Measurements from ENCODE around the gene CACNB4.
"Not testable (repeated sequence)": the region's sequence is repeated elsewhere in the genome, so short reads cannot be mapped to it uniquely, and the experiment has no call there.

The CACNB4 gene

GRCh38 chr2:152011724-152012123 is 87.1 kb downstream of the CACNB4 start:
- TF ChIP-seq FOXM1 (IDR thresholded peaks at IDR 0.05; ENCODE audit: borderline replicate concordance) (no peak), FOXK2 (IDR thresholded peaks at IDR 0.05) (no peak), FOXA1 (IDR thresholded peaks at IDR 0.05) (no peak), HDGF (IDR thresholded peaks at IDR 0.05; ENCODE audit: borderline replicate concordance) (no peak), ZNF384 (IDR thresholded peaks at IDR 0.05) (no peak), ARNT (IDR thresholded peaks at IDR 0.05) (no peak), SUZ12 (IDR thresholded peaks at IDR 0.05) (no peak), BHLHE40 (IDR thresholded peaks at IDR 0.05; ENCODE audit: borderline replicate concordance) (no peak), LEF1 (IDR thresholded peaks at IDR 0.05; ENCODE audit: borderline replicate concordance) (no peak), CTBP1 (IDR thresholded peaks at IDR 0.05; ENCODE audit: borderline replicate concordance) (no peak), TARDBP (IDR thresholded peaks at IDR 0.05) (no peak), SP1 (IDR thresholded peaks at IDR 0.05) (no peak), L3MBTL2 (conservative IDR thresholded peaks at IDR 0.05) (no peak)
- no peak for DNase-seq (ENCODE audit: extremely low spot score)
- ChIA-PET POLR2A (no interaction called here), CTCF (interaction anchor here (1.1 to 2.3 kb wide), 2 partner anchors 13 to 14 kb away, joined by 3 to 13 read pairs; no protein-coding TSS in a partner anchor)

GRCh38 chr2:152005607-152006006 is 93.2 kb downstream of the CACNB4 start:
- ChIA-PET POLR2A (no interaction called here), CTCF (interaction anchor here (0.6 kb wide), 1 partner anchor 142 kb away, joined by 3 read pairs; no protein-coding TSS in a partner anchor)
- TF ChIP-seq BHLHE40 (IDR thresholded peaks at IDR 0.05; ENCODE audit: borderline replicate concordance) (no peak), LEF1 (IDR thresholded peaks at IDR 0.05; ENCODE audit: borderline replicate concordance) (no peak), NFRKB (IDR thresholded peaks at IDR 0.05) (no peak), FOXM1 (IDR thresholded peaks at IDR 0.05; ENCODE audit: borderline replicate concordance) (no peak), HDGF (IDR thresholded peaks at IDR 0.05; ENCODE audit: borderline replicate concordance) (no peak), SUZ12 (IDR thresholded peaks at IDR 0.05) (no peak), PKNOX1 (IDR thresholded peaks at IDR 0.05) (no peak), ZNF384 (IDR thresholded peaks at IDR 0.05) (no peak), TARDBP (IDR thresholded peaks at IDR 0.05) (no peak), ARNT (IDR thresholded peaks at IDR 0.05) (no peak), FOXA1 (IDR thresholded peaks at IDR 0.05) (no peak), ELF4 (IDR thresholded peaks at IDR 0.05) (no peak), CTBP1 (IDR thresholded peaks at IDR 0.05; ENCODE audit: borderline replicate concordance) (no peak), FOXK2 (IDR thresholded peaks at IDR 0.05) (no peak), L3MBTL2 (conservative IDR thresholded peaks at IDR 0.05) (no peak), SP1 (IDR thresholded peaks at IDR 0.05) (no peak)
- DNase-seq (ENCODE audit: extremely low spot score) = no peak

GRCh38 chr2:152003283-152003682 is 95.6 kb downstream of the CACNB4 start:
- CTCF ChIA-PET; POLR2A ChIA-PET; DNase-seq (ENCODE audit: extremely low spot score): not testable (repeated sequence)

GRCh38 chr2:151999053-151999452 is 99.8 kb downstream of the CACNB4 start:
- DNase-seq (ENCODE audit: extremely low spot score) = peak; percentile 75
- TF ChIP-seq PKNOX1 (IDR thresholded peaks at IDR 0.05) (peak; percentile 81), BHLHE40 (IDR thresholded peaks at IDR 0.05; ENCODE audit: borderline replicate concordance) (no peak)
- ChIA-PET CTCF (interaction anchor here (0.5 to 1.2 kb wide), 6 partner anchors 15 to 146 kb away, joined by 3 to 5 read pairs (median 4); no protein-coding TSS in a partner anchor), POLR2A (no interaction called here)

- no peak for DNase-seq (ENCODE audit: extremely low spot score)
- TF ChIP-seq TARDBP (IDR thresholded peaks at IDR 0.05) (no peak), LEF1 (IDR thresholded peaks at IDR 0.05; ENCODE audit: borderline replicate concordance) (no peak), ARNT (IDR thresholded peaks at IDR 0.05) (no peak), HDGF (IDR thresholded peaks at IDR 0.05; ENCODE audit: borderline replicate concordance) (no peak), NFRKB (IDR thresholded peaks at IDR 0.05) (no peak), ZNF384 (IDR thresholded peaks at IDR 0.05) (no peak), FOXM1 (IDR thresholded peaks at IDR 0.05; ENCODE audit: borderline replicate concordance) (no peak), ELF4 (IDR thresholded peaks at IDR 0.05) (no peak), FOXA1 (IDR thresholded peaks at IDR 0.05) (no peak), FOXK2 (IDR thresholded peaks at IDR 0.05) (no peak), SUZ12 (IDR thresholded peaks at IDR 0.05) (no peak), PKNOX1 (IDR thresholded peaks at IDR 0.05) (no peak)
- ChIA-PET POLR2A (no interaction called here), CTCF (interaction anchor here (0.7 kb wide), 2 partner anchors 18 to 552 kb away, joined by 3 to 5 read pairs; no protein-coding TSS in a partner anchor)
Measured at GRCh38 chr2:151996243-151997003, 102.4 kb downstream of the CACNB4 start.

GRCh38 chr2:151995161-151995557 is 103.7 kb downstream of the CACNB4 start:
- POLR2A ChIA-PET = no interaction called here
- CTCF ChIA-PET = no interaction called here
- TF ChIP-seq FOXK2 (IDR thresholded peaks at IDR 0.05) (no peak), LEF1 (IDR thresholded peaks at IDR 0.05; ENCODE audit: borderline replicate concordance) (no peak), PKNOX1 (IDR thresholded peaks at IDR 0.05) (no peak), HDGF (IDR thresholded peaks at IDR 0.05; ENCODE audit: borderline replicate concordance) (no peak), BHLHE40 (IDR thresholded peaks at IDR 0.05; ENCODE audit: borderline replicate concordance) (no peak), L3MBTL2 (conservative IDR thresholded peaks at IDR 0.05) (no peak), CTBP1 (IDR thresholded peaks at IDR 0.05; ENCODE audit: borderline replicate concordance) (no peak)
- no peak for DNase-seq (ENCODE audit: extremely low spot score)

GRCh38 chr2:151994178-151994577 is 104.7 kb downstream of the CACNB4 start:
- CTCF ChIA-PET; DNase-seq (ENCODE audit: extremely low spot score); POLR2A ChIA-PET: not testable (repeated sequence)

Data from HEK293T (cell line).